NCI-H510A (cell line): ENCODE results near the gene RAB3D.
"Not testable (repeated sequence)": the region's sequence is repeated elsewhere in the genome, so short reads cannot be mapped to it uniquely, and the experiment has no call there.

ENCODE experiments used
- DNase-seq: peaks from one replicate; lab custom pipeline; 2025; lab: John Stamatoyannopoulos, UW

Gene RAB3D, protein sequence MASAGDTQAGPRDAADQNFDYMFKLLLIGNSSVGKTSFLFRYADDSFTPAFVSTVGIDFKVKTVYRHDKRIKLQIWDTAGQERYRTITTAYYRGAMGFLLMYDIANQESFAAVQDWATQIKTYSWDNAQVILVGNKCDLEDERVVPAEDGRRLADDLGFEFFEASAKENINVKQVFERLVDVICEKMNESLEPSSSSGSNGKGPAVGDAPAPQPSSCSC

GRCh38 chr19:11339254-11340098, at the start of gene RAB3D:
Gene RAB3D (minus strand): TSS chr19:11339657. CDS start chr19:11337399, 2,258 bp downstream.
- peak; percentile 86 for DNase-seq

GRCh38 chr19:11387162-11388034, 47.9 kb upstream of the RAB3D start:
- no peak for DNase-seq

- DNase-seq: no peak
Observed at GRCh38 chr19:11384778-11385129, 45.3 kb upstream of the RAB3D start.

DNA sequence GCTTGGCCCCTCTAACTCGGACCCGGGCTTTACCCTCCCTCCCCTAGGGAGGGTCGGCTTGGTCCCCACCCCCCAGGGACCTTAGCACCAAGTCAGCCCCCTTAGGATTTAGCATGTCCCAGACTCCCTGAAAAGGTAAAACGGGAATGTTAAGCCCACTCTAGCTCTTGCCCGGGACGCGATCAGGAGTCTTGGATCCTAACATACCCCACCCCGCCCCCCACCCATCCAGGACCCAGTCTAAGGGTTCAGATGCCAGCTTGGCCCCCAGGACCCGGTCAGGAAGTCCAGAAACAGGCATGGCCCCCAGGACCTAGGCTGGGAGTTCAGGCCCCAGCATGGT, 44.2 kb upstream of the RAB3D start:
- no peak for DNase-seq

DNA sequence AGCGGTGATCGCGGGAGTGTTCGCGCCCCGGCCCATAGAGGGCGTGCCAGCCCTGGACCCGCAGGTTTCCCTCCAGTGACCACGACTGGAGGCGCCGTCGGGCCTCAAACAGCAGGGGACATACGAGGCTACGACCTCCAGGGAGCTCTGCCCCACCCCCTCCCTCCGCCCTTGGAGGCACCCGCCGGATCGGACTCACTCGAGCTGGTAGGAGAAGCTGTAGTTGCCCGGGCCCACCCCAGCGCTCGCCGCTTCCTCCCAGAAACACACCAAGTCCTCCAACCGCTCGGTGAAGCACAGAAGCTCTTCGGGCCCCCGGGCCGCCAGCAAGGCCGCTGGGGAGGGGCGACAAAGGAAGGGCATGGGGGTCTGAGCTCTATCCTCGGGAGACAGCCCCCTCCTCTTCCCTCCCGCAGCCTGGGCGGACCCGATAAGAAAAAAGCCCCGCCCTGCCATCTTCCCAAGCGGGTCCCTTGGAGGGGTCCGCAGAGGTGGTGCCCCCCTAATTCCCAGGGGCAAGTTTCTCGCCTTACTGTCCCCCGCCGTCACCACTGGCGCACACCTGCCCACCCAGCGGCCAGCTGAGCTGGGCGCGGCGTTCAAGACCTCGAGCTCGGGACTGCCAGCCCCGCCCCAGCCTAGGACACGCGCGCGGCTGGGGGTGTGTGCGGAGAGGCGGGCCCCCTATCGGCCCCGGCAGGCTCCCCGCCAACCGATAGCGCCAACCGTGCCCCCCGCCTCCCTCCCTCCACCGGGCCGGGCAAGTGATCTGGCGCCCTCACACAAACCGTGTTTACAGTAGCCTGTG, 43.6 kb upstream of the RAB3D start:
- DNase-seq: peak; percentile 63

DNA sequence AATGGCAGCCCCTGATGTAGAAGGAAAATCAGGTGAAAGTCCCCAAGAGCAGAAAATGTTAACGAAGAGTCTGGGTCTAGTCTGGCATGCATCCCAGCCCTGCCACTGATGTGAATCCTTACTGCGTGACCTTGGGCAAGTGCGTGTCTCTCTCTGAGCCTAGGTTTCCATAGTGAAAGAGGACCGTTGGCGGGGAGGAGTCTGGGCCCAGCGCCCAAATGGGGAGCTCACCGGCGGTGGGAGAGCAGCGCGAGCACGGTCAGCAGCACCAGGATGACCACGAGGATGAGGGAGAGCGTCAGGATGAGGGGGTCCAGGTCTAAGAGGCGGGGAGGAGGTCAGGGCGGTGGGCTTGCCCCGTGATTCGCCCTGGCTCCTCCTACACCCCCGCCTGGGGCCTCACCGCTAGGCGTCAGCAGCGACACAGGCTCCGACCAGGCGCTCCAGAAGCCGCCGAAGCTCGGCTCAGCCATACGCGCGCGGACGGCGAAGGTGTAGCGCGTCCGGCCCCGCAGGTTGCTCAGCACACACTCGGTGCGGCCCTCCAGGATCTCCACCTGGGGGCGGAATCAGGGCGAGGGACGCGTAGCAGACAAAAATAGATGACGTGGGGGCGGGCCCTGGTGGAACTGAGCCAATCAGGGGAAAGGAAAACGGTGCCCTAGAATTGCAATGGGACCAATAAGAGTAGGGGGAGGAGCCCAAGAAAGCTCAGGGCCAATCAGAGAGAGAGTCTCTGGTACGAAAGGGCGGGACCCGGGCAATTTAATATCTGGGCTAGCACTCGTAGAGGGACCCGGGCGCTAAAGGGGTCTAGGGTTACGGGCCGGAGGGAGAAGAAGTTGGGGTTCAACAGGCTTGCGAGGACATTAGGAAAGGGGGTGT, 41.4 kb upstream of the RAB3D start:
- DNase-seq: no peak

GRCh38 chr19:11379857-11380350, 40.4 kb upstream of the RAB3D start:
- DNase-seq: no peak

DNA sequence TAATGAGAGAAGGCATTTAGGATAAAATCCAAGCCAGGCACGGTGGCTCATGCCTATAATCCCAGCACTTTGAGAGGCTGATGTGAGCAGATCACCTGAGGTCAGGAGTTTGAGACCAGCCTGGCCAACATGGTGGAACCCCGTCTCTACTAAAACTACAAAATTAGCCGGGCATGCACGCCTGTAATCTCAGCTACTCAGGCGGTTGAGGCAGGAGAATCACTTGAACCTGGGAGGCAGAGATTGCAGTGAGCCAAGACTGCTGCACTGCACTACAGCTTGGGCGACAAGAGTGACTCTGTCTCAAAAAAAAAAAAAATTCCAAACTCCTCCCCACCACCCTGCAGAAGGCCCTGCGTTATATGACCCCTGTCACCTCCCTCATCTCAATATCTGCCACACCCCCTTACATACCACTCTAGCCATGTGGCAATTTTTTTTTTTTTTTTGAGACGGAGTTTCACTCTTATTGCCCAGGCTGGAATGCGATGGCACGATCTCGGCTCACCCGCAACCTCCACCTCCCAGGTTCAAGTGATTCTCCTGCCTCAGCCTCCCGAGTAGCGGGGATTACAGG, 39.9 kb upstream of the RAB3D start:
- DNase-seq: not testable (repeated sequence)

DNA sequence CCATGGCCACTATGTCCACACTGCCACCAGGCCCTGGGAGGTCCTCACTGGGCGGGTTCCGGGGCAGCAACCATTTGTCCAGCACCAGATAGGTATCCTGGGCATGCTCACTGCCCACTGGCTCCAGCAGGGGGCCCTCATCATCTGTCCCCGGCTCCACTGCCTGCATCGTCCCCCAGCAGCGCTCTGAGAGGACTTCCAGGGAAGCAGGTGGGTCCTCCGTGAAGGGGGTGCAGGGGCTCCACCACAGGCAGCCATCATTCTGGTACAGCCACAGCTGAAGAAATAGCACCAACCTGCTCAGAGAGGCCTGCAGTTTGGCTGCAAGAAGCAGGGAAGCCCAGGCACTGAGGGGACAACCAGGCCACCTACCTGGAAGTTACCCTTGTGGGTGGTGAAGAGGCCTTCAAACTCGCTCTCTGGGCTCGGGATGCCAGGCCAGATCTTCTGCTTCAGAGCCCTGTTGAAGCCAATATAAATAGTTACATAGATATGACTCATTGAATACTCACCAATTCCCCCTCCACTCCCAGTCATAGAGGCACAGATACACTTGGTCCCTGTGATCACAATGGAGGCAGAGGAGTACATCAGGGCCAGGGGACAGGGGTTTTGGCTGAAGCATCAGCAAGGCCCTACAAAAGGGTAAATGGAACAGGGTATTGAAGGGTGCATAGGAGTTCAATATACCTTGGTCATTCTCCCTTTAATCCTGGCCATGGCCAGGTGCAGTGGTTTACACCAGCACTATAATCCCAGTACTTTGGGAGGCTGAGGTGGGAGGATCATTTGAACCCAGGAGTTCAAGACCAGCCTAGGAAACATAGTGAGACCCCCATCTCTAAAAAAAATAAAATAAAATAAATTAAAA, 39.1 kb upstream of the RAB3D start:
- DNase-seq: peak; percentile 36

DNA sequence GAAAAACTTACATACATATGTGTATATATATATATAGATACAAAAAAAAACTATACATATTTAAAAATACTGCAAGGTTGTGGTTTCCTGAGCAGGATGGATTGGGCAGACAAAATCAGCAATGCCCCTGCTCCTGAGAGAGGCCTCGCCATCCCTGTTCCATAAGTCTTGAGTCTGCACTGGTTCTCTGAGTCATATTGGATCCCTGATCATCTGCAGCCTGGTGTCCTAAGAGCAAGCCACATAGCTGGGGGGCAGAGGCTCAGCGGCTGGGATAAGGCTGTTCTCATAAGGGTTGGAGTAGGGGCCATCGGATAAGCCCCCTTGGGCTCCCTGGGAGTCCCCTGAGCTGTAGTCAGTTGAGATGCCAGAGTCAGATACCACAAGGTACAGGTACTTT, 38.3 kb upstream of the RAB3D start:
- no peak for DNase-seq

DNA sequence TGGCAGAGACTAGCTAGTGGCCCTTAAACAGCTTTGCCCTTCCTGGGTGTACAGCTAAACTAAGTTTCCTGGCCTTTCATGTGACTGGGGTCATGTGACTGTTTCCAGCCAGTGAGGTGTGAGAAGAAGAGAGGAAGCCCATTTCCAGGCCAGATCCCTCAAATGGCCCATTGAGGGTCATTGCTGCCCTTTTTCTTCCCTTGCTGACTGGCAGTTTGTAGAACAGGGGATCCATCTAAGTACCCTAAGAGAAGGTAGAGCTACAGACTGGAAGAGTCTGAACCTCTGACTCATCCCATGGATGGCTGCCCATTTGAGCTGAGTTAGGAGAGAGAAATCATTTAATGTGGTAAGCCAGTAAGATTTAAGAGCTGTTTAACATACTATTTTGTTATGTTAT, 37.8 kb upstream of the RAB3D start:
- DNase-seq: no peak

DNA sequence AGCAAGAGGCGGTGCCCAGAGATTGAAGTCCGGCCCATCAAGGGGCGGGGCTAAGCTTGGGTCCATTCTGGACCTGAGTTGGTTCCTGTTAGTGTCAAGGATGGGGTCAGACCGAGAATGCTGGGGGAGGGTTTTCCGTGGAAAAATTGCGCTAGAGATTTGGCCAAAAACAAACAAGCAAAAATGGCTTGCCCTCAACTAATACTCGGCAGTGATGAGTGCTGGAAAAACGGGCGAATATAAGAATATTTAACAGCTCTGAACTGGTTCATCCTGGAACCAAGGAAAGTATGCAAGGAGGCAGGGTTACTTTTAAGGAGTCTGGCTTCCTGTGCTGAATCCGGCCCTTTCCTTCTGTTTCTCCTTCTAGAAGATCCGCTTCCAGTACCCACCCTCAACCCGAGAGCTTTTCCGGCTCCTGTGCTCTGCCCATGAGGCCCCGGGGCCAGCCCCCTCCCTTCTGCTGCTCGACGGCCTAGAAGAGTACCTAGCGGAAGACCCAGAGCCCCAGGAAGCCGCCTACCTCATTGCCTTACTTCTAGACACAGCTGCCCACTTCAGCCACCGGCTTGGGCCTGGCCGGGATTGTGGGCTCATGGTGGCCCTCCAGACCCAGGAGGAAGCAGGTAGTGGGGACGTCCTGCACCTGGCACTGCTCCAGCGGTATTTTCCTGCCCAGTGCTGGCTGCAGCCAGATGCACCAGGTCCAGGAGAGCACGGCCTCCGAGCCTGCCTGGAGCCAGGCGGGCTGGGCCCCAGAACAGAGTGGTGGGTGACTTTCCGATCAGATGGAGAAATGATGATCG, 35.9 kb upstream of the RAB3D start:
- DNase-seq: peak; percentile 73

DNA sequence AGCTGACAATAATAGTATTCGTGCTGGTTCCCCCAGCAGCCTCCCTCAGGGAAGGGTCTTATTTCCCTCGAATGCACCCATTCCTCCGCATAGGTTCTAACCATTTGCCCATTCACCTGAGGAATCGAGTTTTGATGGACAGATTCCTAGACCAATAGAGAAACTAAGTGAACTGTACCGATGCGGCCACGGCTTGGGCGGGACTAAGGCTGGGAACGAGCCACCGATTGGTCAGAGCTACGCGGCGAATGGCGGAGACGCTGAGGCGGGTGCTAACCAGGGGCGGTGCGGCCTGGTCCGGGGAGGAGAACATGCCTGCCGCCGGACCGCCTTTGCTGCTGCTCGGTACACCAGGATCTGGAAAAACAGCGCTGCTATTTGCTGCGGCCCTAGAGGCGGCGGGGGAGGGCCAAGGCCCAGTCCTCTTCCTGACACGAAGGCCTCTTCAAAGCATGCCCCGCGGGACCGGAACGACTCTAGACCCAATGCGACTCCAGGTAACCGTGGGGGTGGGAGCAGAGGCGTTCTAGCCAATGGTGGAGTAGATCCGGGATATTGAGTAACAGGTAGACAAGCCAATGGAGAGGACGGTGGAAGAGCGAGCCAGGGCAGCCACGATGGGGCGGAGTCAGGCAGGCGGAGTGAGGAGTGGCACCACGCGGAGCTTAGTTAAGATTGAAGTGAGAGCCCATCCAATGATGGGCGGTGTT, 35.1 kb upstream of the RAB3D start, which contains the start of gene SWSAP1:
Gene SWSAP1, plus strand, starts transcription at position 234 of the 710 bp plus-strand sequence. Its CDS starts 15 bp downstream, at position 249.
- DNase-seq: peak; percentile 98

DNA sequence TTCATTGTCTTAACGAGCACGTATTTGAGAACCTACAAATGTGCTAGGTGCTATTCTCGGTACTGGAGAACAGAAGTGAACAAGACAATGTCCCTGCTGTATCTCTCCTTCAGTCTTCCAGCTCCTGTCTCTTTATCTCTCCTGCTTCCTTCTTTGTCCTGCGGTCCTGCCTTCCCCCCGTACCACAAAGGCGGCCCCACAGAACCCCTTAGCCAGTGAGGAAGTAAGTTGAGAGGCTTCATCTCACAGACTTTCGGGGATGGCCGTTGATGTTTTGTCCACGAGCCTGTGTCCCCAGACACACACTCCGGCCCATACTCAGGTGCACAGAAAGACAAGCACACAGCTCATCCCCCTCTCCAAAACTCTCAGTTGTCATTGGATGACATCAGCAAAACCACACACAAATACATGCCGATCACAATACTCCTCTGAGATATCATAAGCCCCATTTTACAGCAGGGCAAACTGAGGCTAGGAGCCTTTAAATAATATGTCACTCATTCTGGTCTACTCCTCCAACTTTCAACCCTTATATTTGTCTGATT, 34.5 kb upstream of the RAB3D start:
- no peak for DNase-seq

- DNase-seq: peak; percentile 76
Observed at GRCh38 chr19:11373166-11373884, 33.9 kb upstream of the RAB3D start.

GRCh38 chr19:11370744-11371143, 31.3 kb upstream of the RAB3D start:
- DNase-seq: no peak

DNA sequence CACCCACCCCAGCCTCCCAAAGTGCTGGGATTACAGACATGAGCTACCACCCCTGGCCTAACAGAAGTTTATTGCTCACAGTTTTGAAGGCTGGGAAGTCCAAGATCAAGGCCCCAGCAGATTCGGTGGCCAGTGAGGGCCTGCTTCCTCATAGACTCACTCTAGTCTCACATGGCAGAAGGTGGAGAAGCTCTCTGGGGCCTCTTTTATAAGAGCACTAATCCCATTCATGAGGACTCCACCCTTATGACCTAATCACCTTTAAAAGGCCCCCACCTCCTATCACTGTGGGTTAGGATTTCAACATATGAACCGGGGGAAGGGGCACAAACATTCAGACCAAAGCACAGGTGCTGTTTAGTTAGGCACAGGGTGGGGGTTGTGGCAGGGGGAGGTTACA, 28.1 kb upstream of the RAB3D start:
- no peak for DNase-seq
